GM23248 (cell line): Measurements from ENCODE around the gene PPP1R12B. TPM values are rescaled to one million over a fixed set of nuclear protein-coding genes. Genes with fewer than 3 reads are reported as not detected.
"Not testable (repeated sequence)": the region's sequence is repeated elsewhere in the genome, so short reads cannot be mapped to it uniquely, and the experiment has no call there.

ENCODE experiments used
- DNase-seq: peaks from one replicate; pipeline ENCODE4 v3.0.0-alpha.2; 2015
- H2AFZ ChIP-seq: fragments of 200-600 bp; sonication (generic); 2 replicates; pipeline ENCODE4 v1.6.1; 2016; ENCODE audit warnings: antibody characterized with exemption
- H3F3A ChIP-seq: fragments of 200-600 bp; sonication (generic); 2 replicates; pipeline ENCODE4 v1.6.1; 2016; ENCODE audit warnings: mild to moderate bottlenecking, antibody characterized with exemption, mixed run types; ENCODE audit not compliant: insufficient read depth
- H3K27ac ChIP-seq: fragments of 200-600 bp; sonication (generic); 2 replicates; pipeline ENCODE4 v1.5.1; 2016; ENCODE audit warnings: mild to moderate bottlenecking
- H3K27me3 ChIP-seq: fragments of 200-600 bp; sonication (generic); replicated peaks from 2 replicates; pipeline ENCODE4 v1.6.1; 2016; ENCODE audit warnings: mild to moderate bottlenecking; ENCODE audit not compliant: insufficient read depth
- H3K36me3 ChIP-seq: fragments of 200-600 bp; sonication (generic); 2 replicates; pipeline ENCODE4 v1.6.1; 2016; ENCODE audit warnings: low read depth, mild to moderate bottlenecking
- H3K4me1 ChIP-seq: fragments of 200-600 bp; sonication (generic); 2 replicates; pipeline ENCODE4 v1.6.1; 2016; ENCODE audit warnings: mild to moderate bottlenecking; ENCODE audit not compliant: insufficient read depth
- H3K4me2 ChIP-seq: fragments of 200-600 bp; sonication (generic); one replicate; pipeline ENCODE4 v1.6.1; 2016; ENCODE audit warnings: mild to moderate bottlenecking; ENCODE audit not compliant: unreplicated experiment
- H3K4me3 ChIP-seq: fragments of 200-600 bp; sonication (generic); 2 replicates; pipeline ENCODE4 v1.5.1; 2016; ENCODE audit warnings: mild to moderate bottlenecking
- H3K79me2 ChIP-seq: fragments of 200-600 bp; sonication (generic); 2 replicates; pipeline ENCODE4 v1.6.1; 2016; ENCODE audit warnings: mild to moderate bottlenecking; ENCODE audit not compliant: insufficient read depth
- H3K9ac ChIP-seq: fragments of 200-600 bp; sonication (generic); 2 replicates; pipeline ENCODE4 v1.6.1; 2016; ENCODE audit warnings: mild to moderate bottlenecking
- H3K9me2 ChIP-seq: fragments of 200-600 bp; sonication (generic); 2 replicates; pipeline ENCODE4 v1.6.1; 2016; ENCODE audit warnings: mixed run types, mild to moderate bottlenecking, moderate library complexity; ENCODE audit not compliant: insufficient read depth
- H3K9me3 ChIP-seq: fragments of 200-600 bp; sonication (generic); one replicate; pipeline ENCODE4 v1.6.1; 2017; ENCODE audit warnings: low read depth
- H4K20me1 ChIP-seq: fragments of 200-600 bp; sonication (generic); 2 replicates; pipeline ENCODE4 v1.6.0; 2016; ENCODE audit not compliant: insufficient read depth
- EZH2 ChIP-seq: fragments of 200-600 bp; sonication (generic); IDR thresholded peaks from 2 replicates; pipeline ENCODE4 v1.6.1; 2018; ENCODE audit warnings: antibody characterized with exemption, mild to moderate bottlenecking; ENCODE audit not compliant: insufficient read depth, poor library complexity, severe bottlenecking
- EZH2phosphoT487 ChIP-seq: fragments of 200-600 bp; sonication (generic); IDR thresholded peaks from 2 replicates; pipeline ENCODE4 v1.6.1; 2018; ENCODE audit warnings: antibody characterized with exemption, moderate library complexity, mild to moderate bottlenecking, low read depth; ENCODE audit not compliant: insufficient read depth
- WGBS, 2 experiments: methylation state at CpG; one replicate each; pipeline ENCODE4 v1.1.6; 2015 to 2017; ENCODE audit warnings: low lambda C conversion rate in 2 of 2, low coverage in 1 of 2; ENCODE audit errors: missing lambda C conversion rate in 2 of 2; 5-methylcytosine and 5-hydroxymethylcytosine counted together
- in situ Hi-C: fragments of 300-500 bp; cut with MboI; formaldehyde crosslinking; loops from 2 replicates; pipeline ENCODE4 v1.15.0; 2020
- polyA plus RNA-seq: library from polyadenylated mRNA; unstranded; fragments of >200 nt; fragmentation: Nextera tagmentation; extraction: Ambion mirVana; gene quantifications from 2 replicates; pipeline ENCODE4 v1.2.1, GENCODE V29; 2016
- total RNA-seq: library from RNA; depleted of rRNA; stranded (reverse); fragments of >200 nt; shearing (Covaris generic); gene quantifications from 2 replicates; pipeline ENCODE4 v1.2.3, GENCODE V29; 2014

The PPP1R12B gene
- total and polyA plus RNA-seq, 2 experiments from 2014 or later: 3.6 to 14.6 TPM

- Histone ChIP-seq H3K36me3 (no peaks in the 10 kb centered on the region), H3K9me2 (no peaks in the 10 kb centered on the region), H3F3A (no peaks in the 10 kb centered on the region), H4K20me1 (no peaks in the 10 kb centered on the region), H3K27ac (no peak overlapping the region), H2AFZ (no peak overlapping the region), H3K27me3 (no peaks in the 10 kb centered on the region), H3K4me3 (no peak overlapping the region), H3K9me3 (no peaks in the 10 kb centered on the region), H3K4me2 (peak overlapping the region; percentile 38), H3K9ac (no peak overlapping the region), H3K4me1 (peaks cover 29% of the 10 kb centered on the region), H3K79me2 (no peaks in the 10 kb centered on the region)
- in situ Hi-C loops: no loop called here
- WGBS, 2 experiments: 65 to 66% methylated on average over 11 of the region's 11 CpGs
- DNase-seq: peak; percentile 43
- TF ChIP-seq EZH2phosphoT487: no peak
- no peak for TF ChIP-seq EZH2
Observed at GRCh38 chr1:202615501-202616354, 267.2 kb downstream of the PPP1R12B start.

- Histone ChIP-seq H3F3A (no peaks in the 10 kb centered on the region), H2AFZ (no peak overlapping the region), H3K79me2 (no peaks in the 10 kb centered on the region), H3K4me1 (peaks cover 29% of the 10 kb centered on the region), H3K9me3 (no peaks in the 10 kb centered on the region), H3K9me2 (no peaks in the 10 kb centered on the region), H3K27me3 (no peaks in the 10 kb centered on the region), H3K9ac (no peak overlapping the region), H4K20me1 (no peaks in the 10 kb centered on the region), H3K27ac (no peak overlapping the region), H3K4me3 (no peak overlapping the region), H3K4me2 (no peak overlapping the region), H3K36me3 (no peaks in the 10 kb centered on the region)
- TF ChIP-seq EZH2phosphoT487: no peak
- TF ChIP-seq EZH2: no peak
- no peak for DNase-seq
- in situ Hi-C loops: no loop called here
- 93 to 94% methylated on average over 13 of the region's 13 CpGs for WGBS, 2 experiments
Observed at GRCh38 chr1:202616355-202616915, 267.9 kb downstream of the PPP1R12B start.

GRCh38 chr1:202619012-202619411 lies 270.5 kb downstream of the PPP1R12B start:
- H3K36me3 ChIP-seq, H4K20me1 ChIP-seq, H3K27me3 ChIP-seq, H3K9ac ChIP-seq, H3K9me2 ChIP-seq, H3F3A ChIP-seq, in situ Hi-C loops, H3K27ac ChIP-seq, H3K4me3 ChIP-seq, H3K9me3 ChIP-seq, H3K79me2 ChIP-seq: not testable (repeated sequence)
- 23 to 28% methylated on average over 11 of the region's 11 CpGs for WGBS, 2 experiments
- peaks cover 32% of the 10 kb centered on the region for H3K4me1 ChIP-seq
- H2AFZ ChIP-seq: peak overlapping the region; percentile 60
- peak; percentile 27 for DNase-seq
- peak overlapping the region; percentile 34 for H3K4me2 ChIP-seq

GRCh38 chr1:202619505-202619904 lies 271.0 kb downstream of the PPP1R12B start:
- H3K79me2 ChIP-seq: no peaks in the 10 kb centered on the region
- no peaks in the 10 kb centered on the region for H3F3A ChIP-seq
- no peak overlapping the region for H2AFZ ChIP-seq
- H3K4me3 ChIP-seq: no peak overlapping the region
- no peak for DNase-seq
- WGBS, 2 experiments: 62% methylated on average over 2 of the region's 2 CpGs
- peaks cover 32% of the 10 kb centered on the region for H3K4me1 ChIP-seq
- in situ Hi-C loops: no loop called here
- no peak overlapping the region for H3K9ac ChIP-seq
- H3K27me3 ChIP-seq: no peaks in the 10 kb centered on the region
- TF ChIP-seq EZH2phosphoT487: no peak
- TF ChIP-seq EZH2: no peak
- H3K27ac ChIP-seq: no peak overlapping the region
- no peaks in the 10 kb centered on the region for H3K9me2 ChIP-seq
- no peaks in the 10 kb centered on the region for H3K9me3 ChIP-seq
- no peaks in the 10 kb centered on the region for H4K20me1 ChIP-seq
- no peaks in the 10 kb centered on the region for H3K36me3 ChIP-seq
- no peak overlapping the region for H3K4me2 ChIP-seq

- DNase-seq, H3K36me3 ChIP-seq, H3K27ac ChIP-seq, H2AFZ ChIP-seq, H3K9ac ChIP-seq, in situ Hi-C loops, H3K4me3 ChIP-seq, H4K20me1 ChIP-seq, H3K9me3 ChIP-seq, H3K9me2 ChIP-seq, H3K27me3 ChIP-seq, H3K4me2 ChIP-seq, H3F3A ChIP-seq, H3K79me2 ChIP-seq: not testable (repeated sequence)
- 93% methylated on average over 2 of the region's 2 CpGs; no CpG with 5 or more reads in 1 of the 2 experiments for WGBS, 2 experiments
- peaks cover 30% of the 10 kb centered on the region for H3K4me1 ChIP-seq
Observed at GRCh38 chr1:202620036-202620435, 271.5 kb downstream of the PPP1R12B start.
